ENCODE results near the gene PRND.

Gene PRND

GRCh38 chr20:4714818-4715217 is 6.9 kb upstream of the PRND start:
- DNase-seq, result no peak
- TF ChIP-seq, protein P1, sequence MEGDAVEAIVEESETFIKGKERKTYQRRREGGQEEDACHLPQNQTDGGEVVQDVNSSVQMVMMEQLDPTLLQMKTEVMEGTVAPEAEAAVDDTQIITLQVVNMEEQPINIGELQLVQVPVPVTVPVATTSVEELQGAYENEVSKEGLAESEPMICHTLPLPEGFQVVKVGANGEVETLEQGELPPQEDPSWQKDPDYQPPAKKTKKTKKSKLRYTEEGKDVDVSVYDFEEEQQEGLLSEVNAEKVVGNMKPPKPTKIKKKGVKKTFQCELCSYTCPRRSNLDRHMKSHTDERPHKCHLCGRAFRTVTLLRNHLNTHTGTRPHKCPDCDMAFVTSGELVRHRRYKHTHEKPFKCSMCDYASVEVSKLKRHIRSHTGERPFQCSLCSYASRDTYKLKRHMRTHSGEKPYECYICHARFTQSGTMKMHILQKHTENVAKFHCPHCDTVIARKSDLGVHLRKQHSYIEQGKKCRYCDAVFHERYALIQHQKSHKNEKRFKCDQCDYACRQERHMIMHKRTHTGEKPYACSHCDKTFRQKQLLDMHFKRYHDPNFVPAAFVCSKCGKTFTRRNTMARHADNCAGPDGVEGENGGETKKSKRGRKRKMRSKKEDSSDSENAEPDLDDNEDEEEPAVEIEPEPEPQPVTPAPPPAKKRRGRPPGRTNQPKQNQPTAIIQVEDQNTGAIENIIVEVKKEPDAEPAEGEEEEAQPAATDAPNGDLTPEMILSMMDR (IDR thresholded peaks at IDR 0.05; ENCODE audit: low read depth, low read length, missing control alignments), result no peak
- Histone ChIP-seq H3K4me3 (ENCODE audit: low read depth, low read length) (no peak overlapping the region), H3K27ac (no peak overlapping the region), H3K36me3 (replicated peaks) (no peaks in the 10 kb centered on the region), H3K27me3 (replicated peaks) (no peaks in the 10 kb centered on the region)
- in situ Hi-C loops (cut with HindIII; ENCODE audit: low pct_ligation_motif_present, low sequenced_read_pairs), result no loop called here

DNA sequence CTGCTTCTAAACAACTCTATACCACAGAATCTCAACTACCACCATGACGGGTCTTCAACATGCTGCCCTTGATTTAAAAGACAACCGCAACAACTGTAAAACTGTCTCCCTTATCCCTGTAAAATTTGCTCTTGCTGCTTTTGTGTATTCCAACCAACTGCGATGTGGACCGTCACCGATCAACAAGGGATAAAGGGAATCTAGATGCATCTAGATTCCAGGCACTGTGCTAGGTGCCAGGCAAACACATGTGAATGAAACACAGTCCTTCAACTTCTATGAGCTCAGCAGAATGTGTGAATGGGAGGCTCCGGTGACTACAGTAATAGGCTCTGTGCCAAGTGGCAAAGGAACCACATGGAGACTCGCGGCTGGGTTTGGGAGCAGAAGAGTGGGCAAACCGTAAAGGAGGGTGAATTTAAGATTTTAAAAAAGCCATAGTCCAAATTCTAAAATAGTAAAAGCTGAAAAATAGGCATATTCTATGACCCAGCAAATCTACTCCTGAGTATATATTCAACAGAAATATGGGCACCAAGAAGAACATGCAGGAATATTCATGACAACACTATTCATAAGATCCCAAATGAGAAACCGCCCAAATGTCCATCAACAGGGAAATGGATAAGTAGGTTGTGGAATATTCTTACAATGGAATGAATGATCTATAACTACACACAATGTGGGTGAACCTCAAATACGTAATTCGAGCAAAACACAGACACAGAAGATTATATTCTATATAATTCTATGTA is 3.7 kb upstream of the PRND start:
- in situ Hi-C loops (cut with HindIII; ENCODE audit: low pct_ligation_motif_present, low sequenced_read_pairs), result no loop called here
- no peak for DNase-seq
- Histone ChIP-seq H3K27ac (no peak overlapping the region), H3K4me3 (ENCODE audit: low read depth, low read length) (no peak overlapping the region), H3K27me3 (replicated peaks) (no peaks in the 10 kb centered on the region), H3K36me3 (replicated peaks) (no peaks in the 10 kb centered on the region)
- TF ChIP-seq, protein P1 (IDR thresholded peaks at IDR 0.05; ENCODE audit: low read depth, low read length, missing control alignments), result no peak

DNA sequence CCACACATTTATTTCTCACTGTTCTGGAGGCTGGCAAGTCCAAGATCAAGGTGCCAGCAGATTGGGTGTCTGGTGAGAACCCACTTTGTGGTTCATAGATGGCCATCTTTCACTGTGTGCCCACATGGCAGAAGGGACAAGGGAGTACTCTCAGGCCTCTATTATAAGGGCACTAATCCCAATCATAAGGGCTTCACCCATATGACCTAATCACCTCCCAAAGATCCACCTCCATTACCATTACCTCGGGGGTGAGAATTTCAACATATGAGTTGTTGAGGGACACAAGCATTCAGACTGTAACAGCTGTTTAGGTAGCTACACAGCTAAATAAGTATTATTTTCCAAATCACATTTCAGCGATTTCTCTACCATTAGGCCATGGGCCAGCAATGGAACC is 2.5 kb upstream of the PRND start:
- DNase-seq, result no peak
- Histone ChIP-seq H3K27me3 (replicated peaks) (no peaks in the 10 kb centered on the region), H3K4me3 (ENCODE audit: low read depth, low read length) (no peak overlapping the region), H3K36me3 (replicated peaks) (no peaks in the 10 kb centered on the region), H3K27ac (no peak overlapping the region)
- TF ChIP-seq, protein P1 (IDR thresholded peaks at IDR 0.05; ENCODE audit: low read depth, low read length, missing control alignments), result no peak
- in situ Hi-C loops (cut with HindIII; ENCODE audit: low pct_ligation_motif_present, low sequenced_read_pairs), result no loop called here

DNA sequence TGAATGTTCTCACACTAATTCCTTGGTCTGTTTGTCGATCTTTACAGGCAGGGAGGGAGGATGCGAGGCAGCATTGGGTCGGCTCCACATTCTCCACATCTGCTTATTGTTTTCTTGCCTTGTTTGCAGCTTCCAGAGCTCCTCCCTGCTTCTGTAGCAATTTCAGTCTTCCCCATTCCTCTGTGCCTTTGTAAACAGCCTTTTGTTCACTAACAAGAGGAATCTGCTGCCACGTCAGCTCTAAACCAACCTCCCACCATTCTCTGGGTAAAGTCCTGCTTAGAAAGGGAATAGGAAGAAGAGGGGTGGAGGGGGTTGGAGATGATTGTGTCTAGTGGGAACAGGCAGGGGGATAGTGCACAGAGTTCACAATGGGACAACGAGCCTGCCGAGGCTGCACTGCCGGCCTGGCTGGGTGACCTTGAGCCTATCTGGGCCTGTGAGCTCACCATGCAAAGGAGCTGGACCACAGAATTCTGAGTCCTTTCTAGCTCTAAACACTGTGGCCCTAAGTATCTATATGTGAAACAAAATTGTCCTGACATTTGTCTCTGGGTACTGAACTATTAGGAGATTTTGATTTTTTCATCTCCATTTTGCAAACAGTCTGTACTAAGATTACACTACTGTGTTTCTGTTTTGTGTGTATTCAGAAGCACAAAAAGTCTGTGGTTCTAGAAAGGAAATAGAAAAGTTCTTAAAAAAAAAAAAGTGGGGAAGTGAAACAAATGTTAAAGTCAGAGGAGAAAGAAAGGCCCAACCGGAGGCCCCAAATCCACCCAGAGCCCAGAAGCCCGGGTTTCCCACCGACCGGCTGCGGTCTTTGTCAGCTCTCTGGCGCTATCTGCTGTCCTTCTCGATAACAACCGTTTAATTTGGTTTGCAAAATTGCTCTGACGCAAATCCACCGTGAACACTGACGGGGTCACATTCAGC is 1.4 kb upstream of the PRND start:
- in situ Hi-C loops (cut with HindIII; ENCODE audit: low pct_ligation_motif_present, low sequenced_read_pairs), result no loop called here
- Histone ChIP-seq H3K27me3 (replicated peaks) (no peaks in the 10 kb centered on the region), H3K27ac (no peak overlapping the region), H3K4me3 (ENCODE audit: low read depth, low read length) (no peak overlapping the region), H3K36me3 (replicated peaks) (no peaks in the 10 kb centered on the region)
- DNase-seq, result peak; percentile 40
- TF ChIP-seq, protein P1 (IDR thresholded peaks at IDR 0.05; ENCODE audit: low read depth, low read length, missing control alignments), result peak; percentile 84

GRCh38 chr20:4720977-4721349 is 746 bp upstream of the PRND start:
- no peak for DNase-seq
- Histone ChIP-seq H3K4me3 (ENCODE audit: low read depth, low read length) (no peak overlapping the region), H3K27me3 (replicated peaks) (no peaks in the 10 kb centered on the region), H3K27ac (no peak overlapping the region), H3K36me3 (replicated peaks) (no peaks in the 10 kb centered on the region)
- in situ Hi-C loops (cut with HindIII; ENCODE audit: low pct_ligation_motif_present, low sequenced_read_pairs), result no loop called here
- TF ChIP-seq, protein P1 (IDR thresholded peaks at IDR 0.05; ENCODE audit: low read depth, low read length, missing control alignments), result no peak
